DMS153 treated with DMSO at 0.1 percent for 48 hours (cell line): ENCODE data around the gene MATK.
A peak's percentile ranks its signal among the peaks of the same experiment; 100 is the strongest.
"Not testable (repeated sequence)": the region's sequence is repeated elsewhere in the genome, so short reads cannot be mapped to it uniquely, and the experiment has no call there.

ENCODE experiments used
- DNase-seq: peaks from one replicate; lab custom pipeline; 2025; ENCODE audit not compliant: unreplicated experiment; lab: John Stamatoyannopoulos, UW

Gene MATK

DNA sequence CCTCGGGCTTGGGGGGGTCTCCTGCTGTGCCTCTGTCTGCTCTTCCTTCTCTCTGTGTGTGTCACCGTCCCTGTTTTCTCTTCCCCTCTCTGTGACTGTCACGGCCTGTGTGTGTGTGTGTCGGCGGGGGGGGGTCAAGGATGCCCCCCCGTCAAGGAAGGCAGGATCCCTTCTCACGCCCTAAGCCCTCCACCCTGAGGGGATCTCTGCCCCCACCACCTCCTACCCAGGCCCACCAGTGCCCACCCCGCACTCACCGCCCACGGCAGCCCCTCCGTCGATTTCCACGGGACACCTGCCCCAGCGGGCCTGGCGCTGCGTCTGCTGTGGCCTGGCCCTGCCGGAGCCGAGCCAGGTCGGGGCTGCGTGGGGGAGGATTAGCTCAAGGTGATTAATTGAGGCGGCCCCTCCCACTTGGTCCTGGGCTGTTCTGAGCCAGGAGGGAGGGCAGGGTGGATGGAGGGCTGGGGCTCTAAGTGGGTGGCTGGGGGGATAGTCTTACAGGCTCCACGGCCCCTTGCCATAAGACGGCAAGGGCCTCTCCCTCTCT is 14.2 kb downstream of the MATK start, which contains the start of gene RAX2:
RAX2 (minus strand) TSS at position 323 of the 550 bp plus-strand sequence. CDS start 486 bp downstream, outside the sequence.
- DNase-seq = no peak

GRCh38 chr19:3771000-3771905 is 14.9 kb downstream of the MATK start:
- DNase-seq = no peak

- no peak for DNase-seq
These were observed 15.8 kb downstream of the MATK start for GRCh38 chr19:3770136-3770999.

- DNase-seq = no peak
These were observed 16.7 kb downstream of the MATK start for GRCh38 chr19:3769494-3769893.

DNA sequence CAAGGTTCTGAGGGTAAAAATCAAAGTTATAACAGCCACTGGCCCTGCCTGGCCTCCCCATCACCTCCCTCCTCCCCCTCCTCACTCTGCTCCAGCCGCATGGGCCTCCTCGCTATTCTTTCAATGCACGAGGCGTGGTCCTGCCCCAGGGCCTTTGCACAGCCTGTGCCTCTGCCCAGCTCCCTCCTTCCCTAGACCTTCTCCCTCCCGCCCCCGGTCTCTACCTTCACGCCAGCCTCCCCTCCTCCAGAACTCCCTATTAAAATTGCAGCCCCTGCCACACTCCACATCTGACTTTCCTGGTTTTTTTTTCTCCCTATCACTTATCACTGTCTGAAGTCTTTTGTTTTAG is 17.5 kb downstream of the MATK start:
- DNase-seq = no peak

DNA sequence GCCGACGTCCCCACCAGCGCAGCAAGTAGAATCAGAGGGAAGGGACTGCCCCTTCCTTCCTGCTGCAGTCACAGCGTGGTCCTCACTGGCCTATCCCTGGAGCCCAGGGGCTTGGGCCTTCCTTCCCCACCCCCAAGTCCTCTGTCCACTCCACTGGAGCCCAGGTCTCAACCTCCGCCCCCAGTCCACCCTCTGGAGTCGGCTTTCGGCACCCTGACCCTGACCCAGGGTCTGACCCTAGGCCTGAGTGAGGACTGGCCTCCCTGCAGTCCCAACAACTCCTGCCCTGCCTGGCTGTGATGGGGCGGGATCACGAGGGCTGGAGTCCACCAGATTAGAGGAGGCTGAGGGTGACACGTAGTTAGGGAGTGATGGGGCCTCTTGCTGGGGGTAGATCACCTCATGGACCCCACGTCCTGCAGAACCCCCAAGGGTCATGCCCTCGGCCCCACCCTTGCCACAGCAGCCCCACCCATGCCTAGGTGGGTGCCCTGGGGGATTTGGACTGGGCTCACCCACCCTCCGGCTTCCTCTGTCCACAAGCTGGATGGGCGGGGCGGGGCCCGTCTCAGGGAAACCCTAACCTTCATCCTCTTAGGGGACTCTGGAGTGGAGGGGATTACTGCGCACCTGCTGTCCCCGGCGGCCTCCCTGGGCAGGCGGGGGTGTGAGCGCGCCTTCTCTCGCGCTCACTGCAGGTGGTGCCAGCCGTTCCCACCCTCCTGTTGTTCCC is 18.0 kb downstream of the MATK start:
- DNase-seq = no peak

DNA sequence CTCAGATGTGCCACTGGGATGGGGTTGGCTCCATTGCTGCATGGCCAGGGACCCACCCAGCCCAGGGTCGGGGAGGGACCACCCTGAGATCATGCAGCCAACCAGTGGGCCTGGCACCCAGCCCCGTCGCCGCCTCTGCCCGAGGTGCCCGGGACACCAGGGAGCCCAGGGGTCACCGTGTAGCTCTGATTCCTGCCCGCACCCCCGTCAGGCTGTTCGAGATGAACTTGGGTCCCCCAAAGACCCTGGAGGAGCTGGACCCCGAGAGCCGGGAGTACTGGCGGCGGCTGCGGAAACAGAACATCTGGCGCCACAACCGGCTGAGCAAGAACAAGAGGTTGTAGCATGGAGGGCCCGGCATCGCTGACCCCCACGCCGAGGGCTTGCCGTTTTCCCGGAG is 19.1 kb downstream of the MATK start:
- no peak for DNase-seq

- no peak for DNase-seq
These were observed 19.7 kb downstream of the MATK start for GRCh38 chr19:3766520-3766919.

- not testable (repeated sequence) for DNase-seq
These were observed 20.4 kb downstream of the MATK start for GRCh38 chr19:3765757-3766156.

DNA sequence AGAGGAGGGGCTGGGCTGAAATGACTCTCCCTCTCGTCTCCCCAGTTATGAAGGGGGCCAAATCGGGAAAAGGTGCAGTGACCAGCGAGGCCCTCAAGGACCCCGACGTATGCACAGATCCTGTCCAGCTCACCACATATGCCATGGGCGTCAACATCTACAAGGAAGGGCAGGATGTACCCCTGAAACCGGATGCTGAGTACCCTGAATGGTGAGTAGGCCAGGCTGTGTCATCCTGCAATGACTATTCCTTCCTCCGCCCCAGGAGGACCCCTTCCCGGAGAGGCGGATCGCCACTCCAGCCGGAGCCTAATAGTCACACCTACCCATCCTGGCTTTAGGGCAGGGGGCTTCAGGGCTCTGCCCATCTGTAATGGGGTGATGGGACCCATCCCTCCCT is 21.1 kb downstream of the MATK start:
- no peak for DNase-seq

GRCh38 chr19:3762501-3763459 is 23.4 kb downstream of the MATK start, which contains the start of gene MRPL54:
TSS of gene MRPL54 (plus strand) at chr19:3762682. CDS start at chr19:3762701, 19 bp downstream.
- DNase-seq = peak; percentile 98

DNA sequence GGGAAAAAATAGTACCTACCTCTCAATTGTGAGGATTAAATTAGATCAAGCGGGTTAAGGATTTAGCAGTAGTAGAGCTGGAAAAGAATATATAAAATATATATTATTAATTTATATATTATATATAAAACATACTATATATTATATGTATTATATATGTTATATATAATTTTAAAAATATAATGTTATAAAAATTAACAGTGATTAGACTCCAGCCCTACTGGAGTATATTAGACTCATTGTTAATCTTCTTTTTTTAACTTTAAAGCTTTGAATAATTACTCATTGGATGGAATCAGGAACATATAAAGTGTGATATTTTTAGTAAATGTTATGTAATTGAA is 24.1 kb downstream of the MATK start:
- no peak for DNase-seq

DNA sequence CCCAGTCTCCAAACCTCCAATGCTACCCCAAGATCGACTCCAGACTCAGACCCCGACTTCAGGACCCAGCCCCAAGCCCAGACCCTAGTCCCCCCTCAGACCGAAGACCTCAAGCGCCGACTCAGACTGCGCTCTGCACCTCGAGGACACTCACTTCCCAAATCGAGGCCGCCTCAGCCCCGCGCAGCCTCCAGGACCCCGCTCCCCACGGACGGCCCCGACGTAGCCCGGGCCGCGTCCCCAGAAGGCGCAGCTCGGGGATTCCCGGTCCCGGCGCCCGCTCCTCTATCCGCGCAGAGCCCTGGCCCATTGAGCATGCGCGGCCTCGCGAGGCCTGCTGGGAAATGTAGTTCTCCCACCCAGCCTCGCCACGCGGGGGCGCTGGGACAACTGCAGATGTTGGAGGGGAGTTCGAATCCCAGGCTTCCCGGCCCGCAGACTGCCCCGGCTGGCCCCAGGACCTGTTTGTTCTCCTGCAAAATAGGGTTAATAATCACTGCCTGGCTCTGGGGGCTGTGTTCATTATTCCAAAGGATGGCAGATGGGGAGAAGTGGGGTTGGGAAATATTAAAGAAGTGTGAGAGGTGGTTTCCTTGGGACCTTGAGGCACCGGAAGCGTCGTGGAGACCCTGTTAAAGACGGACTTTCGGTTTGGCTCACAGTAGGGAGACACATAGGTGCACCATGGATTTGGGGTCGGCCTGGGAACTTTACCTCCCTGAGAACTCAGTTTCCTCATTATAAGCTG is 24.6 kb downstream of the MATK start, which contains the start of gene APBA3:
APBA3 (minus strand) TSS at position 311 of the 748 bp plus-strand sequence. CDS start 1,428 bp downstream, outside the sequence.
- DNase-seq = peak; percentile 69

GRCh38 chr19:3760871-3761361 is 25.3 kb downstream of the MATK start:
- no peak for DNase-seq

DNA sequence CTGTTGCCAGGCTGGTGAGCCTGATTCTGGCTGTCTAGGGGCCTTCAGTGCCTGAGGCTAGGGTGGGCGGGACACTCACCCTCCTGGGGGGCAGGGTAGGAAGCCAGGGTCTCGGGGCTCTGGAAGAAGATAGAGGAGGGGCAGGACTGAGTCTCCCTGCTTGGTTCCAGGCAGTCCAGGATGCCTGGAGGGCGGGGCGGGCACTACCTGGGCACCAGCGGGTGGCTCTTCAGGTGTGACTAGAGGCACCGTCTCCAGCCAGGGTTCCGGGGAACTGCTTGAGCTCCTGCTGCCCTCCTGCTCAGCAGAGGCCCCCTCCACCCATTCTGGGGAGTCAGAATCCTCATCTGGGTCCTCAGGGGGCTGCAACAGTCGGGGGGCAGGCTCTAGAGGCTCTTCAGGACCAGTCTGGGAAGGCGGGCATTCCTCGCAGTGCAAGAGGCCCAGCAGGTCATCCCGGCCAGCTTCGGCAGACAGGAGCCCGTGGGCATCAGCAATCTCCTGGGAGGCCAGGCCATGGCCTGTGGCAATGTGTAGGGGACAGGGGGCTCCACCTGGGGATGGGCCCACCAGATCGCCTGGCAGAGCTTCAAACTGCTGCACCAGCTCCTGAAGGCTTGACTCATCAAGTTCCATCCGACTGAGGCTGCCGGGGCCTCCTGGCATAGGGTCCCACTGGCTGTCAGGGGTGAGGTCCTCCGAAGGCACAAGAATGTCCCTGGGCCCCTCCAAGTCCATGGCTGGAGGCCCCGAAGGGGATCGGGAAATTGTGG is 26.5 kb downstream of the MATK start:
- no peak for DNase-seq

DNA sequence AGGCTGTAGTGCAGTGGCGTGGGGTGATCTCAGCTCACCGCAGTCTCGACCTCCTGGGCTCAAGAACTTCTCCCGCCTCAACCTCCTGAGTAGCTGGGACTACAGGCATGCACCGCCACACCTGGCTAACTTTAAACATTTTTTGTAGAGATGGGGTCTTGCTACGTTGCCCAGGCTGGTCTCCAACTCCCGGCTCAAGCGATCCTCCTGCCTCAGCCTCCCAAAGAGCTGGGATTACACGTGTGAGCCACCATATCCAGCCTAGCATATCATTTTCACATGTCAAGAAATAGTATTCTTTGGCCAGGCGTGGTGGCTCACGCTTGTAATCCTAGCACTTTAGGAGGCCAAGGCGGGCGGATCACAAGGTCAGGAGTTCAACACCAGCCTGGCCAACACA is 27.9 kb downstream of the MATK start:
- not testable (repeated sequence) for DNase-seq

DNA sequence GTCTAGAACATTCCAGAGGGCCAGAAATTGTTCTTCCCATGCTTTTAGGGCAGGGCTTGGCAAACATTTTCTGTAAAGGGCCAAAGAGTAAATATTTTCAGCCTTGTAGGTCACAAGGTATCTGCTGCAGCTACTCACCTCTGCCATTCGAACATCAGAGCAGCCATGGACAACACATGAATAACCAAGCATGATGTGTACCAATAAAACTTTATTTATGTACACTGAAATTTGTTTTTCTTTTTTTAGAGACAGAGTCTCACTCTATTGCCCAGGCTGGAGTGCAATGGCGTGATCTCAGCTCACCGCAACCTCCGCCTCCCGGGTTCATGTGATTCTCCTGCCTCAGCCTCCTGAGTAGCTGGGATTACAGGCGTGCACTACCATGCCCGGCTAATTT is 28.5 kb downstream of the MATK start:
- not testable (repeated sequence) for DNase-seq
